Measurements from ENCODE around the gene CLHC1.
"Not testable (repeated sequence)": the region's sequence is repeated elsewhere in the genome, so short reads cannot be mapped to it uniquely, and the experiment has no call there.

CLHC1 gene

DNA sequence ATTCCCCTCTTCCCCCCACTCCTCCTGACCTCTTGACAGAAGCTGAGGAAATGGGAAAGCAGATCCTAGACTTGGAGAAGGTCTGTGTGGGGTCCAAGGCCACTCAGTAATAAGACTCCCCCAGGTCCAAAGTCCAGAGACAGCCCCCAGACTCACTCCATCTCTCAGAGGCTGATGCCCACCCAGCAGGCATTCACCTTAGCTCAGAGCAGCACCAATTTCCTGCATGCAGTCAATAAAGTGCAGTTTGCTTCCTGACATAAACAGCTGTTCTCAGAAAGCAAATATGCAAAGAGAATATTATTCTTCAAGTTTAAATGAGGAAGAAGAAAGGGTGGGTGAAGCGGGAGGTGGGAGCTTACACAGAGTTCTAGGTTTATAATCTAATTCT, 97.8 kb downstream of the CLHC1 start:
- DNase-seq (ENCODE audit: low read depth in 2 of 2), result no peak

DNA sequence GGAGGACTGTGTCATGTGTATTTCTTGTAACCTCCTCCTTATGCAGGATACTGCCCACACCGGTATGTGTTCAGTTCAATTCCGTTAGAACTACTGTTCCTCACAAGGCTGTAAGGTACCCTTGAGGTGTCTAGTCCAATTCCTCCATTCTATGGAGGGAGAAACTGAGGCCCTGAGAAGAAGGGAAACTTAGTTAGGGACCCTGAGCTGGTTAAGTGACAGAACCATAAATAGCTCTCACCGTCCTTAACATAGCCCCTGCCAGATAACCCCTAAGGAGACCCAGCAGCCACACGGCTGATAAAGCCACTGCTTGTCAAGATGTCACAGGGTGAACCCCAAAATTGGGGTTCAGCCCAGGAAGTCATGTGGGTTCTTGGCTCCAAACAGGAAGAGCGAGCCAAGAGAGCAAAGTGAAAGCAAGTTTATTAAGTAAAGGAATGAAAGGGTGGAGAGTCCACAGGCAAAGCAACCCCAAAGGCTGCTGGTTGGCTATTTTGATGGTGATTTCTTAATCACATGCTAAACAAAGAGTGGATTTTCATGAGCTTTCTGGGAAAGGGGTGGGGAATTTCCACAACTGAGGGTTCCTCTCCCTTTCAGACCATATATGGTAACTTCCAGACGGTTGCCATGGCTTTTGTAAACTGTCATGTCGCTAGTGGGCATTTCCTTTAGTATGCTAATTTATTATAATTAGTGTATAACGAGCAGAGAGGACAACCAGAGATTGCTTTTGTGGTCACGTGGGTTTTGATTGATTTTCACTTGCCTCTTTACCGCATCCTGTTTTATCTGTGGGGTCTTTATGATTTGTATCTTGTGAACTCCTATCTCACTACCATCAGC, 98.4 kb downstream of the CLHC1 start:
- peak in 1 of 2 donors; percentile 18 for DNase-seq (ENCODE audit: low read depth in 2 of 2)

DNA sequence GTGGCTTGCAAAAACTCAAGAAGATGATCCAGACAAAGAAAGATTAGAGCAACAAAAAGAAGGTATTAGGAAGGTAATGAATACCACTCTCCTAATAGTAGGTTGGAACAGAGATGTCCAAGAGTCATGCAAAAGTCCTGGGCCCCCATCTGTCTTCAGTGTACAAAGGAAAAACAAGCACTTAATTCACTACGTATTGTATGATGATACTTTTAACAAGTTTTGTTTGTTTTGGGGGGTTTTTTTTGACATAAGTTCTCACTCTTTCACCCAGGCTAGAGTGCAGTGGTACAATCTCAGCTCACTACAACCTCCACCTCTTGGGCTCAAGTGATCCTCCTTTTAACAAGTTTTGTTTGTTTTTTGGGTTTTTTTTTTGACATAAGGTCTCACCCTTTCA, 101.2 kb downstream of the CLHC1 start:
- no peak for DNase-seq (ENCODE audit: low read depth in 2 of 2)

- DNase-seq (ENCODE audit: low read depth in 2 of 2), result not testable (repeated sequence)
Observed at GRCh38 chr2:55126643-55127042, 105.5 kb downstream of the CLHC1 start.
